HCT116 (cell line): ENCODE data around the gene OTOA.

Experiments used
- CTCF ChIP-seq, 3 experiments: fragments of 200-600 bp in 1 of 3; sonication (generic) in 1 of 3; IDR thresholded peaks in 2 of 3; conservative IDR thresholded peaks in 1 of 3; 2 replicates each; pipeline ENCODE4 v1.5.1; 2012 to 2017; ENCODE audit warnings: low read depth in 2 of 3, low read length in 2 of 3, antibody characterized with exemption in 1 of 3, borderline replicate concordance in 1 of 3, control low read depth in 1 of 3, mild to moderate bottlenecking in 1 of 3, mixed read lengths in 1 of 3, mixed run types in 1 of 3, moderate library complexity in 1 of 3; ENCODE audit not compliant: insufficient read depth in 1 of 3
- POLR2AphosphoS5 ChIP-seq: IDR thresholded peaks from 2 replicates; pipeline ENCODE4 v1.6.1; 2011; ENCODE audit warnings: mild to moderate bottlenecking, low read depth, low read length, moderate library complexity
- RAD21 ChIP-seq: IDR thresholded peaks from 2 replicates; pipeline ENCODE4 v1.6.1; 2012; ENCODE audit warnings: low read depth, mild to moderate bottlenecking
- REST ChIP-seq: IDR thresholded peaks from 2 replicates; pipeline ENCODE4 v1.6.1; 2012; ENCODE audit warnings: low read depth
- YY1 ChIP-seq: IDR thresholded peaks from 2 replicates; pipeline ENCODE4 v1.6.1; 2011; ENCODE audit warnings: low read length, low read depth, moderate library complexity, mild to moderate bottlenecking; ENCODE audit not compliant: insufficient replicate concordance; ENCODE audit errors: extremely low read depth
- ZBTB33 ChIP-seq: IDR thresholded peaks from 2 replicates; pipeline ENCODE4 v1.6.1; 2011; ENCODE audit warnings: mild to moderate bottlenecking, low read length, moderate library complexity; ENCODE audit not compliant: insufficient replicate concordance; ENCODE audit errors: extremely low read depth

- no peak for TF ChIP-seq YY1
- TF ChIP-seq REST: no peak
- TF ChIP-seq CTCF (IDR thresholded peaks at IDR 0.05 in 2 of 3, conservative IDR thresholded peaks at IDR 0.05 in 1 of 3; ENCODE audit: borderline replicate concordance in 1 of 3, insufficient read depth in 1 of 3, low read depth in 2 of 3, low read length in 2 of 3): no peak
- no peak for TF ChIP-seq POLR2AphosphoS5
- no peak for TF ChIP-seq ZBTB33
- TF ChIP-seq RAD21: no peak
Observed at GRCh38 chr16:21654466-21654865, 9.3 kb upstream of the OTOA start.
